AG09309 (cell line): ENCODE data around the gene GREB1.

ENCODE experiments used
- DNase-seq: peaks from one replicate; pipeline ENCODE4 v3.0.0-alpha.2; 2010; ENCODE audit warnings: low read depth
- H3K4me3 ChIP-seq: 2 replicates; pipeline ENCODE4 v1.5.1; 2011; ENCODE audit warnings: mild to moderate bottlenecking, low read depth, low read length, moderate library complexity; ENCODE audit not compliant: control insufficient read depth
- CTCF ChIP-seq: IDR thresholded peaks from 2 replicates; pipeline ENCODE4 v1.5.1; 2011; ENCODE audit warnings: mild to moderate bottlenecking, low read depth, low read length, inconsistent platforms; ENCODE audit not compliant: insufficient read depth, control insufficient read depth; ENCODE audit errors: missing control alignments

The GREB1 gene

DNA sequence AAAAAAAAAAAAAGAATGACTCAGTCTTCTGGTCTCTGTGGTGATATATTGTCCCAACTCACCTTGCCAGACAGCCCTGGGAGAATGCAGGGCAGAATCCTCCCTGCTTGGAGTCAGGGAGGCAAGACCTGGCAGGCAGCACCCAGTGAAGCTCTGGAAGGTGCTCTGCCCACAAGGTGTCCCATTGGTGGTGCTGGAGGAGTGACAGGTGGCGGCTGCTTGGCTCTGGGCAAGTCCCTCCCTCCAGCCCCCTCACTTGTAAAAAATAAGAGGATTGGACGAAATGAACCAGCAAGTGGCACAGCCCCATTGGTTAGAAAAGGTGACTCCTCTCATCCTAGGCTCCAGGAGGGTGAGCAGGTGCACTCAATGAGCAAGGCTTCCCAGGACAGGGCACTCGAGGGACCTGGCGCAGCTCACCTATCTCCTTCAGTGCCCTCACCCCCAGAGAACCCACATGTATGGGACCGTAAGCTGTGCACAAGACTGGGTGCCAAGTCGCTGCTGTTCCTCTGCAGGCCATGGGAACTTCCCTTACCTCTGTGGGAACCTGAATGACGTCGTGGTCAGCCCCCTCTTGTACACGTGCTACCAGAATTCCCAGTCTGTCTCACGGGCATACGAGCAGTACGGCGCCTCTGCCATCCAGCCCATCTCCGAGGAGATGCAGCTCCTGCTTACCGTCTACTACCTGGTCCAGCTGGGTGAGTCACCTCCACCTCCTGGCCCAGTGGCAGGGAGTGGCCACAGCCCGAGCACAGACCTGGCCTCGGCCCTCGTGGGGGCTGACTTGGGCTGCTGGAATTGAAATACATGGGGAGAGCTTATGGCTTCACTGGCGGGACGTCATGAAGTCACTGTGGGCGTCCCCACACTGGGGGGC lies 54.6 kb downstream of the GREB1 start:
- TF ChIP-seq CTCF, result no peak
- no peak overlapping the region for H3K4me3 ChIP-seq
- DNase-seq, result no peak

DNA sequence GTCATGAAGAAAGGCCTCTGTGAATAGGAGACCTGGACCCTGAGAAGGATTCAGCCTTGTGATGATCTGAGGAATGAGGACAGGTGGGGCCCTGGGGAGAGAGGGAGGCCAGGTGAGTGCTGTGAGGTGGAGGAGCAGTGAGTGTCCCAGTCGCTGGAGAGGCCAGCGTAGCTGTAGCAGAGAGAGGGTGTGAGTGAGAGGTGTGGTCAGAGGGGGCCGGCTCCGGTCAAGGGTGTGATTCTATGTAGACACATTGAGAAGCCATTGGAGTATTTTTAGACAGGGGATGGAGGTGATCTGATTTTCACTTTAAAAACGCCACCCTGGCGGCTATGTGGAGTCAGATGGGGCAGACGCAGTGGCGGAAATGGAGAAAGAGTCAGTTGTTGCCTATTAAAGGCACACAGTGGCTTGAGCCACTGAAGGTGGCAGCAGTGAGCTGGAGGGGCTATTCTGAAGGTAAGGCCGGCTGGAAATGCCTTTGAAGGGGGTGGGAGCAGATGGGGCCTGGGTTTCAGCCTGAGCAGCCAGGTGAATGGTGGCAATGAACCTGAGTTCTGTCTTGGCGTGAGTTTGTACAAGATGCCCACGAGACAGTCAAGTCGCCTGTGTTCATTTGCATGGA lies 55.6 kb downstream of the GREB1 start:
- H3K4me3 ChIP-seq, result no peak overlapping the region
- no peak for DNase-seq
- TF ChIP-seq CTCF, result no peak

- no peak for TF ChIP-seq CTCF
- no peak for DNase-seq
- H3K4me3 ChIP-seq, result no peak overlapping the region
Measured at GRCh38 chr2:11590193-11590592, 56.3 kb downstream of the GREB1 start.

DNA sequence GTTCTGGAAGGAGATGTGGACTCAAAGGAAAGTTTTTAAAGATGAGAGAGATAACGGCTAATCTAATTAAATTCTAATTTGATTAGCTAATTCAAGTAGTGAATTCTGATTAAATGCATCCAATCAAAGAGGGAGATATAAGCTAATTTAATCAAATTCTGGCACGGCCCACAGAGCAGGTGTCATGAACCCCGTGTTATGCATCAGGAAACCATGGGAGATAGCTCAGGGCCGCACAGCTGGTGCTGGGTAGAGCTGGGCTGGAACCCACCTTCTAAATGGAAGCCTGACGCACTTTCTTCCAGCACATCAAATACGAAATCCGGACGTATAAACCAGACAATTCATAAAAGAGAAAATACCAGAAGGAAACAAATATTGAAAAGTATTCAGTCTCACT lies 57.2 kb downstream of the GREB1 start:
- H3K4me3 ChIP-seq, result no peak overlapping the region
- no peak for DNase-seq
- TF ChIP-seq CTCF, result no peak

- no peak for TF ChIP-seq CTCF
- no peak overlapping the region for H3K4me3 ChIP-seq
Measured at GRCh38 chr2:11592671-11593574, 59.1 kb downstream of the GREB1 start.

DNA sequence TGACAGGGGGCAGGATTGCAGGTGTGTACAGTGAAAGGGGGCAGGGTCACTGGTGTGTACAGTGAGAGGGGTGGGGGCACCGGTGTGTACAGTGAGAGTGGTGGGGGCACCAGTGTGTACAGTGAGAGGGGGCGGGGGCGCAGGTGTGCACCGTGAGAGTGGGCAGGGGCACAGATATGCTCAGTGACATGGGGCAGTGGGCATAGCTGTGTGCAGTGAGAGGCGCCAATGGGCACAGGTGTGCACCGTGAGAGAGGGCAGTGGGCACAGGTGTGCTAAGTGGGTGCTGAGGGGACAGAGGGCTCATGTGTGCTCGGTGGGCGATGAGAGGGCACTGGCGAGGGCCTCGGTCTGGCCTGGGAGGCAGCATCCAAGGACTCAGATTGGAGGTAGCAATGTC lies 63.0 kb downstream of the GREB1 start:
- H3K4me3 ChIP-seq, result no peak overlapping the region
- no peak for DNase-seq
- no peak for TF ChIP-seq CTCF

More at GRCh38 chr2:11592671-11593574, 59.1 kb downstream of the GREB1 start:
- no peak for DNase-seq
